Measurements from ENCODE around the gene PKP4.

PKP4 gene

DNA sequence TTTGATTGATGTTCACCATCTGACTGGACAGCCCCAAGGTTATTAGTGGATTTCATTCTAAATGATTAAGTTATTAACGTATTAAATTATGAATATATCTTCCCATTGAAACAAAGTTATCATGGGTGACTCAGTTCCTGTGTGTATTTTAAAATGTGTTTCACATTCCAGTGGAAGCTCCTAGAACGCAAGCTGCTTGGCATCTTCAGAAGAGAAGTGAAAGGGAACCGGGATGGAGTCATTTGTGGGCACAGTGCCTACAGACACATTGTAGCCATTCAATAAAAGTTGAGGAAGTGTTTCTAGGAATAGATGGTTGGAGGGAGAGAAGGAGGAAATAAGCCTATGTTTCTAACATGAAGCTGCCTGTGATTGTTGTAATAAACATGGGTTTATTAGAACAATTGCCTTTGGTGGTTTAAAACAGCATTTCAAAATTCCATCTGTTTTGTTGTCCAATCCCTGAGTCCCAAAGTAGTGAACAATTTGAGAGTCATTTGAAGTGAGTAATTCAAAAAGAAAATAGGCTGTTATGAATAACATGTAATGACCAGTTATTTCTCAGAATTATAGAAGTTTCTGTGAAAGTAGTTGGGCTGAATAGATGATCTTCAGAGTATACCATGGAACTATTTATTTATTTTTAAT lies 143.5 kb downstream of the PKP4 start:
- no peak for FAIRE-seq

DNA sequence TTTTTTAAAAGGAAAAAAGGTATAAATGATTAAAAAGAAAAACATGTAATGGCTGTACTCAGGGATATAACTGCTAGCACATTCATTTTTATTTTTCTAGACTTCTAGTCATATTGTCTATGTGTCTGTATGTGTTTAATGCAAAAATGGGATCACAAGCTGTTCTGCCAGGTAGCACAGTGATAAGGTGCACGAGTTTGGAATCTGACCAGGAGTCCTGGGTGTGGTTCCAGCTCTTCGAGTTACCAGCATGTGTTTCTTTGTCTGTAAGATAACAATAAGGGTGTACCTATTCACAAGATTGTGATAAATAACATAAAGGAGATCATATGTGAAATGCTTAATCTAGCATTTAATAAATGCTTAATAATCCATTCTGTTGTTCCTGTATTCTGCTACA lies 145.3 kb downstream of the PKP4 start:
- FAIRE-seq = no peak

DNA sequence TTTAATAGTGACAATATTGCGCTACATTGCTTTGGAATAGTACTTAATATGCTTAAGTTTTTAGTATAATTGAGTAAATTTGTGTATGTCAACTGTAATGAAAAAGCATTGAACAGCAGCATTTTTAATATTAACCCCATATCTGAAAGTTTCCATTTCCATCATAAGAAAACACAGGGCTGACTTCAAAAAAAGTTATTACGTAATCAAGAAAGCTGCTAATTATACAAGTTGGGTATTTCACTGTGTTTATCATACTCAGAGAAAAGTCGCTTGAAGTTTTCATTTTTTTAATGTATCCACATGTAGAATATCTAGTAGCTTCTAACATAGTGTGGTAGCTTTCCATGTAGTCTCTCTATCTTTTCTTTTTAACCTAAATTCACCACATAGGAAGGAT lies 146.5 kb downstream of the PKP4 start:
- no peak for FAIRE-seq

DNA sequence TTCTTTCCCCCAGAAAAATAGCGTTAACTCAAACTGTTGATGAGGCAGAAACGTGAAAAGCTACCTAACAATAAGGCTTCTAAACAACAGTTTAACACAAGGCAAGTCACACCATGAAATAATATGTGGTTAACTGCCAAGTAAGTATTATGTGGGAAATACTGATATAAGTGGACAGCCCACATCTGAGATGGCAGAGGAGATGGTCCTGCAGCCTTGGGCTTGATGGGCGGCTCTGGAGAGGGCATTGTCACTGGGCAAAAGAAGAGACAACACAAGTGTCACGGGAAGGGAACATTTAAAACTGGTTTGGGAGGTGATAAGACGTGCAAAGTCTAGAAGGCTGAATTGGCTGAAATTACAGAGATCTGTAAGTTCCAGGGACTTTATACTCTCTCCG lies 147.2 kb downstream of the PKP4 start:
- no peak for FAIRE-seq

DNA sequence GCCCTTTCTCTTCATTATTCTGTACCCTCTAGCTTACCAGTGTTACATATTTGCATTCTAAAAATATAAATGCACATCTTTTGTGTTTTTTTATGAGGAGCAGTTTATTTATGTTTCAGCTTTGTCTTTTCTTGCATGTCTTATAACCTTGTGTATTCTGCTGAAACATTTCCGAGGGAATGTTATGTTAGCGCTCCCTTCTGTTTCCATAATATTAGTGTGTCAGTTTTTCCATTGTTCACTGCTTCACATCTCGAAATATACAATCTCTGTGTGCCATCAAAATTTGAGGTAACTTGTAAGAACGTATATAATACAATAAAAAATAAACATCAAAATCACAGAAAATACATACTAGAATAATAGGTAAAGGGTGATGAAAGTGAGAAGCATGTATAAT lies 153.3 kb downstream of the PKP4 start:
- no peak for FAIRE-seq

DNA sequence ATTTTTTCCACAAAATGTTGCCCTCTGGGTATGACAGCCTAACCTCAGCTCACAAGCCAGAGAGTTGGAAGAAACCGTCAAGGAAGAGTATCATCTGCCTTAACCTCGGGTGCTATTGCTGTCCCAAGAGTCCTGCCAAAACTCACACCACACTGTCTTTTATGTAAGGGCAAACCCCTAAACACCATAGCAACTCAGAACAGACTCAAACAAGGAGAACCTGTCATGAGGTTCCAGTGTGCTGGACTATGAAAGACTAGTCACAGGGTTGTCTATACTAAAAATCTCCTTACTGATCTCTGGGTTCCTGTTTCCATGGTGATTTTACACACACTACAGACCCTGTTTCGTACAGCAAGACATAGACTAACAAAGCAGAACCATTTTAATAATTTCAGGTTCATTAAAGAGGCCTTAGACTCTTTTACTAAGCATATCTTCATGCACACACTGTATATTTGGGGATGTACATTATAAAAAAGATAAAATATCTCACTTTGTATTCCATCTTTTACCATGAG lies 159.8 kb downstream of the PKP4 start:
- FAIRE-seq = no peak

DNA sequence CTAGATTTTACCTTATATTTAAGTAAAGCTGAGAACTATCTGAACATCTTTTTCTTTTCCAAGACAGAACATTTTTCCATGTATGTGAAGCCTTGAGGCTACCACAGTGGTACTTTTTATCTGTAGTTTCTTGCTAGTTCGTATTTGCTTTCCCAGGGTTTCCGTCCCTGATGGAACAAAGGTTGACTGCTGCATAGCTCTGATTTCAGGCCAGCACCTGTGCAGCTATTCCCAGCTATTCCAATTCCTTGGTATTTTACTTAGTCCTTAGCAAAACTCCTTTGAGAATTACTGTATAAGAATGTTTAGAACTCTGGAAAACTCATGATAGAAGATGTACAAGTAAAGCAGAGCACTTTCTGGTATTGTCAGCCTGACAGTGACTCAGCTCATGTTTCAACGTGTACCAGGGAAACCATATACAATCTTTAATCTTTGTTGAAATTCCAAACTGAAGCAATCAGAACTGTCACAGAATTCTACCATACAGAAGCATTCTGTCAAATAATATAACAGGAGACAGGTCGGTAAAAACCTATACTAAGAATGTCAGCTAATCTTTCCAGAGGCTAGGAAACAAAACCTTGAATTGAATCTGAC lies 162.2 kb downstream of the PKP4 start:
- no peak for FAIRE-seq

DNA sequence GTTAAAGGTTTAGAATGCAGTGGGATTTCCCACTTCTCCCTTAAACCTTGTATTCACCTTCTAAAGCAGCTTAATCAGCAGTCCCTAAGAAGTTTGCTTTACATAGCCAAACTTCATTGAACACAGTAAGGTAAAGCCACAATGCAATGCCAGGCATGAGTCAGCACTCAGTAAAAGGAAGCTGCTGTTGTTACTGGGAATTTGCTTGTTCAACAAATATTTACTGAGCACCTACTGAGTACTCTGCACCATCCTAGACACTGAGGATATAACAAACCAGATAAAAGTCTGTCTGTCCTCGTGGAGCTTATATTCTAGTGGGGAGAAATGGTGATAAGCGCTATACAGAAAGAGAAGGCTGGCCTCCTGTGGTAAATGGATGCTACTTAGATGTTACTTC lies 162.7 kb downstream of the PKP4 start:
- no peak for FAIRE-seq

DNA sequence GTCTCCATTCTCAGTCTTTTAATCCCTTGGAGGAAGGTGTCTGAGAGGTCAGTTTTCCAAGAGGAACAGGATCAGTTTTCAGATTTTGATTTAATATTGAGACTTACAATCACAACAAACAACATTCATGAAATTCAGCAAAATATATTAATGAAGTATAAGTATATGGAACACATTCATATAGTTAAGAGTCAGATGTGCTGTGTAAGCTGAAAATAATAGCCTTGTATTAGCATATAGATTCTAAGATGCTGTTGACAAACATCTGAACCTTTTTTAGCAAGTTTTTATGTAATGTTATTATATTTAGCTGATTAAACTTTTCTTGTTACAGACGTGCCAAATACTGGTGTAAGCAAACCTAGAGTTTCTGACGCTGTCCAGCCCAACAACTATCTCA lies 163.9 kb downstream of the PKP4 start:
- FAIRE-seq = no peak

DNA sequence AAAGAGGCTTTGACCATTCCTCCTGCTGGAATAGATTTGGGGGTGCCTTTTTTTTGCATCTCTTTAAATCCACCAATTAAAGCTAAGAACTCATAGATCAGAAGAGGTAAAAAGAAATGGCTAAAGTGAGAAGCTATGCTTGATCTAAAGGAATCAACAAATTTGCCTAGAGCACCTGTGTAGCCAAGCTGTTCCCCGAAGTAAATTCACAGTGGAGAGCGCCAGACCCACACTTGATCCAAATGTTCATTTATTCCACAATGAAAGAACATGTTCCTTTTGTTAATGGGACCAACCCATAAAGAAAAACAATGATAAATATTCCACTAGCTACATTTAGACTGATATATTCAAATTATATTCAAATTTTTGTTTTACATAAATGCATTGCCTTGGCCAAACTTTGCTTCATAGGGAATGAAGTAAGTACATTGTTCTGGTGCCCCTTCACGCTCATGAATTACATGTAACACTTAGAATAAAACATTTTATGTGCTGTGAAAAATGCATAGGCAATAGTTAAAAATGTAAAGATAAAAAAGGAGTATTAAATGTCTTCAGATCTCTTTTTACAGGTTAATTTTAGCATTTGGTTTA lies 167.4 kb downstream of the PKP4 start:
- FAIRE-seq = no peak

DNA sequence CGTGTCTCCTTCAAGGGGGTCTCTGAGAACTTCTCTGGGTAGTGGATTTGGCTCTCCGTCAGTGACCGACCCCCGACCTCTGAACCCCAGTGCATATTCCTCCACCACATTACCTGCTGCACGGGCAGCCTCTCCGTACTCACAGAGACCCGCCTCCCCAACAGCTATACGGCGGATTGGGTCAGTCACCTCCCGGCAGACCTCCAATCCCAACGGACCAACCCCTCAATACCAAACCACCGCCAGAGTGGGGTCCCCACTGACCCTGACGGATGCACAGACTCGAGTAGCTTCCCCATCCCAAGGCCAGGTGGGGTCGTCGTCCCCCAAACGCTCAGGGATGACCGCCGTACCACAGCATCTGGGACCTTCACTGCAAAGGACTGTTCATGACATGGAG lies 168.2 kb downstream of the PKP4 start:
- FAIRE-seq = no peak

DNA sequence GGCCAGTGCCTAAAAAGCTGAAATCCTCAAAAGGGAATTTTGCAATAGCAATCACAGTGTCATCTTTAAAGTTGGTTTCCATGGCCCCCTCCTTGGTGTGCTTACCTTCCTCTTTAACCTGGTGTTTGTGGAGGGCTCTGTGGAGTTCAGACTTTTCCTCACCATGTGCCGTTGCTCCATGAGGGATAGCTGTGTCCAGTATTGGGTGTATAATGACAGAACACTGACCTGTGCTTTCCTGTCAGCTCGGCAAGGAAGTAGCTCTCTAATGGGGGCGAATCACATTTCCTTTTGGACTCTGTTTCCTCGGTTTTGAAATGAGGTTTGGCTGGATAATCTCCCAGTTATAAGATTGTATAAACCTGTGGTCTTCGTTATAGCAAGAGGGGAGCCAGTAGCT lies 172.4 kb downstream of the PKP4 start:
- FAIRE-seq = no peak

DNA sequence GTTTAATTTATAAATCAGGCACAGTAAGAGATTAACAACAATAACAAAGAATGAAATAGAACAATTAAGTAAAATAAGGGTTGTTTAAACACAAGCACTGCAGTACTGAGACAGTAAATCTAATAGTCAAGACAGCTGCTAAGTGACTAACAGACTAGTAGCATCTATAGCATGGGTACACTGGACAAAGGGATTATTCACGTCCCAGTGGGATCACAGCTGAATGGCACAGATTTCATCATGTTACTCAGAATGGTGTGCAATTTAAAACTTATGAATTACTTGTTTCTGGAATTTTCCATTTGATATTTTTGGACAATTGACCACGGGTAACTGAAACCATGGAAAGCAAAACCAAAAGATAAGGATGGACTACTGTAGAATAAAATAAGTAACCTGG lies 176.5 kb downstream of the PKP4 start:
- FAIRE-seq = no peak

DNA sequence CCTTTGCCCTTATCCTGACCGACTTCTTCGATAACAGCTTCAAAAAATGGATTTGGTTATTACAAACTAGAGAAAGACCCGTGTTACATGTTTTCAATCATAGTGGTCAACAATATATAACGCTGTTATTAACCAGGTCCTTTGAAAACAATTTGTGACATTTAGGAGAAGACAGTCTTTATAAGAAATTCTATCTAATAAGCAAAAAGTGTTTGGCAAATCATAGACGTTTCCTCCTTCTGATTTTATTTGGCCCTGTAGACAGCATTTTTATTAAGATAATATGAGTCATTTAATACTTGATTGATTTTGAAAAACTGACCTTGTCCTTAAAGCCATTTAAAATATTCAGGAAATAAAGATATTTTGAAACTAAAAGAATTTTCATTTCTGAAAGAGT lies 177.9 kb downstream of the PKP4 start:
- FAIRE-seq = no peak

DNA sequence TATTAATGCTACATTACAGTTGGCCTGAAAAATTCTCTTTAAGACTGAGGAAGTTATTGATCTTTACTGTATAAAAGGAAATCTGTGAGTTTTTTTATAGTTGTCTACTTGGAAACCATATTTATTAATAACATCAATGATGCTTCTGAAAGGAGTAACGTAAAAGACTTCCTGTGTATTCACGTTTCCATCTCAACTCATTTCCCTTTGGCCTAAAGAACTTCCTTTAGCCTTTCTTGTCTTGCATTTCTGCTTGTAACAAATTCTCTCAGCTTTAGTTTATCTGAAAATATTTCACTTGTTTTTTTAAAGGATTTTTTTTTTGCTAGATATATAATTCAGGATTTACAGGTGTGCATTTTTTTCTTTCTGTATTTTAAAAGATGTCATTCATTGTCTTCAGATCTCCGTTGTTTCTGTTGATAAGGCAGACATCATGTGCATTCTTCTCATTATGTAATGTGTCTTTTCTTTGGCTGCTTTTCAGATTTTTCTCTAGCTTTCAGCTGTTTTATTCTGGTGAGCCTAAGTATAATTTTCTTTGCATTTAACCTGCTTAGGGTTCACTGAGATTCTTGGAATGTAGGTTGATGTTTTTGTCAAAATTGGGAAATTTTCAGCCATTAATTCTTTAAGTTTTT lies 179.3 kb downstream of the PKP4 start:
- FAIRE-seq = no peak

DNA sequence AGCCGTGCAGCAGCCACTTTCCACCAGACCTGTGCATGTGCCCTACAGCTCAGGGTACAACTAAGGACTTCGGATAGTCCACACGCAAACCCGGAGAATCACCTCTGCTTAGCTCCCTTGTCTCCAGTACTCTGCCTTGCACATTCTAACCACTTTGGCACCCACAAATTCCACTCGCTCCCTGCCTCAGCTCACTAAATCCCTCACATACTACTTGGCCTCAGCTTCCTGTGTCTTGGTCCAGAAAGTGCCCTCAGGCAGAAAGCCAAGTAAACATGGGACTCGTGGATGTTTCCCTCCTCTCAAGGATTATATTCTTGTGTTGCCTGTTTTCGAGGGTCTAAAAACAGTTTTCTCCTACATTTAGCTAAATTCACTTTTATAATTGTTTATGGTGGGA lies 180.6 kb downstream of the PKP4 start:
- FAIRE-seq = no peak

DNA sequence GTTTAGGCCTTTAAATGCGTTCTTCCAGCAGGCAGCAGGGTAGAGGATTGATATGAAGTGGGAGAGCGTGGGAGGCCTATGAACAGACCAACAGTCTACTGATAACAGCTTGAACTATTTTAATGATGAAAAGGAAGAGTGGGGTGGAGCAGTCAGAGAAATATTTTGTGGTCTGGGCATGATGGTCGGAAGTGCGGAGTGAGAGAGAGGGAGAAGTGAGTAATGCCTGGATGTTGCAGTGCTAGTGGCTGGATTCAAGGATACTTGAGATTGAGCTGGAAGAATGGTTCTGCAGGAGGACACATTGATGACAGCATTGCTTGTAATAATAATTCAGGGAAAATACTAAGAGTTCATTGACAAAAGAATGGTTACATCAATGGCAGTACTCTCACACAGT lies 187.4 kb downstream of the PKP4 start:
- no peak for FAIRE-seq

DNA sequence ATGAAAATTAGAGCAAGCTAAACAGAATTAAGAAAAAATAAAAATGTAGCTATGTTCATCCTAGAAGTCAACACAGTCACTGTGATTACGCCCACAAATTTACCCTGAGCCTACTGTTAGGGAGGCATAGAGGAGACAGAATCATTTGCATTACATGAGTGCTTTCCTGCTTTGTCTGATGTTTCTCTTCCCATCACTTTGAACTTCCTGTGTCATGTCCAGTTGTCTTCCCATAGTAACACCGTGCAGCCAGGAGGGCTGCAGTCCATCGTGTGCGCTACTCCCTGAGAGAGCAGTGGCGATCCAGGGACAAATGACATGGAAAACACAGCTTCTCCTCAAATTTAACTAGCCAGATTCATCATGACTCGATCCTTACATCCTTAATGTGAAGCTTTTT lies 188.5 kb downstream of the PKP4 start:
- no peak for FAIRE-seq

DNA sequence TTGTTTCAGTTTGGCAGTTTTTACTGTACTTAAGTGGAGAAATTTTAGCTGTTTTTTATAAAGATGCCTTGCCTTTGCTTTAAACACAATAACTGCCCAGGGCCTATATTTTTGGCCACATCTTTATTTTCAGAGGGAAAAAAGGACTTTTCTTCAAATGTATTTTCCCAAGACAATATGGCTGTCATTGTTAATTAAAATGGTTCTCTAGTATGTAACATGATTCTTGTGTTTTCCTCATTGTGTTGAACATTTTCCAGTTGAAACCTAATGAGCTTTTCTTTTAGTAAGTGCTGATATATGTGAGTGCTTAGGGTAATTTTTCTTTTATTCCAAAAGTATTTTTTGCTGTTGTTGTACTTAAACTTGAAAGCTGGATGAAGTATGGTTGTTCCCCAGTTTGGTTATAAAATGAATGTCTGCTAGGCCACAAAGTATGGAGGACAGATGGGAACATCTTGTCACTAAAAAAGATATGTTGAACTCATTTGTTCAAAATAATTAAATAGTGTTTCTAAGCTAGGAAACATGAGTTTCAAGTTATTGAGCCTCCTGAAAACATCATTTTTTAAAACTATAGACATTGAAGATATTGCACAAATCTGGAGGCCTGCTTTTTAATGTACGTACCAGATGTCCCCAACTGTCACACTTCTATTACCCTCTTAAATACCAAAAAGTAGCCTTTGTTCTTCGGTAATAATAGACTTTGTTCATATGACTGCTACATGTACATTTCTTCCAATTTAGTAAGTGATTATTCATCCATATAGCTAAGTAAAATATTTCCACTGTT lies 190.9 kb downstream of the PKP4 start:
- FAIRE-seq = no peak

DNA sequence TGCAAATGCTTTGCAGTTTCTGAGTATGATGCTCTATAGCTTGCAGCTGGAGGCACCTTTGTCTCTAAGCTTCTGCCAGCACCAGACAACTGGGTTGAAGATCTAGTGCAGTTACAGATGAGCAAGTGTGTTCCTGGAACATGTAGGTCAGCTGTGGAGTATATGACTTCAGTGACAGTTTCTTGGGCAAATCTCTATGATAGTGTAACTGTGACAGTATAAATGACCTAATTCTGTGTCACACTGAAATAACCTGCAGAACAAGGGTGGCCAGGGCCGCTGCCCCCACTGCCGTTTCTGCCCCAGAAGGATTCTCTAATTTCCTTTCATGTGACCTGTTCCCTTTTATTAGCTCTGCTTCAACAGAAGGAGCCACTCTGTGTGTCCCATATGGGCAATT lies 193.1 kb downstream of the PKP4 start:
- no peak for FAIRE-seq

DNA sequence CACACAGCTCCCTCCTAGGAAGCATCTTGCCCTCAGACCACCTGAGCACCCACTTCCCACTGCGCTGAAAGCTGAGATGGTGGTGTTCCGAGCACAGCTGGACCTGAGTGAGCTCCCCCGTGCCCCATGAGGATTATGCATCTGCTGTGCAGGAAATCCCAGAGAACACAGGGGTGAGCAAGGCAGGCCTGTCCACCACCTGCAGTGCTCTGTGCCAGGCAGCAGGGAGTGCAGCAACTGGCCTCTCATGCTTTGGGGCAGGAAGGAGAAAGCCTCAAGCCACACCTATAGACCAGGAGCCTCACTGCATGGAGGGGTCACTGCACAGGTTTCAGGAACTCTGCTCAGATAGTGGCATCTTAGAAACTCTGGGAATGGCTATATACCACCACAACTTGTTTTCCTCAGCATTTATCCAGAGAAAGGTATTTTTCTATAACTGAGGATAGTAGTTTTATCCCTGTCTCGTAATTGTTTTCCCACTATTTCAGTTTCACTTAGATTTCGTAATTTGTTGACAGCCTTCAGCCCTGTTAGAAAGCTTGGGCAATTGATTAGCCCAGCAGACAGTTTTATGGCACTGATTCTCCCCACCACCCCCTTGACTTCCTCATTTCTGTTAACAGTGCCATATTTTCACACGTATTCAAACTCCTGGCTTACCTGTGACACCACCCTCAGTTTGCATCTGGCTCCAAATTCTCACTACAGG lies 194.1 kb downstream of the PKP4 start:
- FAIRE-seq = no peak

DNA sequence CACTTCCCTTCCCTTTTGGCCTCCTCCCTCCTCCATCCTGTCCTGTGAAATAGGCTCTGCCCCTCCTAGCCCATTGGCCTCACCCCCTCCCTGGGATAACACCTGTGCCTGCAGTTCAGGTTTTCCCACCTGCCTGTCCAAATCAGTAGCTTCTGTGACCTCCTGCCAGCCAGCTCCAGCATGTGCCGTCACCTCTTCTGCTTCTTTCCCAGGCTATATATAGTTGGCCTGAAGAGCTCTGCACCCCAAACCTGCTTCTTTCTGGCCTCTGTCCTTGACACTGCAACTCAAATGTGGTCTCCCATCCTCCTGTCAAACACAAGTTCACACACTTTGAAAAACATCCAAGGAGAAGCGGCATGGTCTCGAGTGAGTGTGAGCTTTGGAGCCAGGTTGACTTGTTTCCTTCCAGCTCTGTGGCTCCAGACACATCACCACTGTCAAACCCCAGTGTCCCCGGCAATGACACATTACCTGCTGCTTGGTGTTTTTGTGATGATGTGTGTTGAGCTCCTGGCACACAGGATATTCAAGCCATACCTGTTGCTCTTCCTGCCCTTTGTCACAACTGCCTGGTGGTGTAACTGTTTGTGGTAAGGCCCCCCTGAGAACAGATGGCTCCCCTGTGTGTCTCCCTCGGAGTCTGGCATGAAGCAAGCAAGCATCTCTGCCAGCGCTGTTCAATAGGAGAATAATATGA lies 194.8 kb downstream of the PKP4 start:
- no peak for FAIRE-seq
